IMR-90 (cell line): ENCODE data around the gene TANGO2. TPM values are rescaled to one million over a fixed set of nuclear protein-coding genes. Genes with fewer than 3 reads are reported as not detected.

ENCODE experiments used
- ATAC-seq: fragments of 200-7000 bp; cut with Tn5 transposase; 2 replicates; pipeline ENCODE4 v1.9.1; 2020; ENCODE audit warnings: low read depth, mild to moderate bottlenecking, moderate library complexity
- BruUV-seq: library from RNA; stranded (reverse); fragments of 400-500 nt; replicated peaks from 2 replicates; lab custom pipeline; 2021; lab: Mats Ljungman, UMichigan
- CTCF ChIA-PET: fragments of 300-600 bp; formaldehyde crosslinking; extraction: SDS; loops from one replicate; lab custom pipeline; 2021; ENCODE audit warnings: antibody characterized with exemption; lab: Yijun Ruan, JAX
- POLR2A ChIA-PET: fragments of 300-600 bp; sonication (Branson Sonifier 250); formaldehyde crosslinking; loops from one replicate; lab custom pipeline; 2022; ENCODE audit warnings: antibody characterized with exemption; ENCODE audit not compliant: unreplicated experiment; lab: Charles Lee
- DNase-seq: peaks from one replicate; pipeline ENCODE4 v3.0.0; 2013
- H2AFZ ChIP-seq: replicated peaks from 2 replicates; pipeline ENCODE3; 2013; ENCODE audit warnings: low read length, mild to moderate bottlenecking; ENCODE audit not compliant: poor library complexity
- H2AK5ac ChIP-seq: 2 replicates; pipeline ENCODE4 v1.6.1; 2013; ENCODE audit warnings: low read depth, low read length, inconsistent platforms
- H2AK9ac ChIP-seq: replicated peaks from 2 replicates; pipeline ENCODE3; 2013; ENCODE audit warnings: mild to moderate bottlenecking, low read depth, low read length, moderate library complexity; ENCODE audit not compliant: poor library complexity
- H2BK120ac ChIP-seq: 2 replicates; pipeline ENCODE4 v1.6.1; 2013; ENCODE audit warnings: low read depth, low read length, inconsistent platforms
- H2BK15ac ChIP-seq: 3 replicates; pipeline ENCODE4 v1.6.1; 2013; ENCODE audit warnings: low read depth, low read length, inconsistent platforms
- H2BK20ac ChIP-seq: 2 replicates; pipeline ENCODE4 v1.6.1; 2013; ENCODE audit warnings: low read depth, mild to moderate bottlenecking, inconsistent platforms, low read length, moderate library complexity
- H2BK5ac ChIP-seq: 2 replicates; pipeline ENCODE4 v1.6.1; 2013; ENCODE audit warnings: mild to moderate bottlenecking, low read depth, low read length, inconsistent platforms; ENCODE audit not compliant: poor library complexity, severe bottlenecking
- H3K14ac ChIP-seq: replicated peaks from 2 replicates; pipeline ENCODE4 v1.6.1; 2013; ENCODE audit warnings: low read depth, low read length, inconsistent platforms
- H3K18ac ChIP-seq: 2 replicates; pipeline ENCODE4 v1.6.1; 2013; ENCODE audit warnings: low read depth, low read length, control low read depth
- H3K23ac ChIP-seq: 2 replicates; pipeline ENCODE4 v1.6.1; 2013; ENCODE audit warnings: low read depth, low read length, inconsistent platforms
- H3K27ac ChIP-seq: 2 replicates; pipeline ENCODE4 v1.5.1; 2013; ENCODE audit warnings: mild to moderate bottlenecking, control low read depth, low read length; ENCODE audit not compliant: insufficient read depth
- H3K27me3 ChIP-seq: 2 replicates; pipeline ENCODE4 v1.6.1; 2013; ENCODE audit warnings: low read length; ENCODE audit not compliant: control insufficient read depth, insufficient read depth
- H3K36me3 ChIP-seq: 2 replicates; pipeline ENCODE4 v1.6.1; 2013; ENCODE audit warnings: low read length, mixed read lengths; ENCODE audit not compliant: control insufficient read depth, insufficient read depth
- H3K4ac ChIP-seq: 2 replicates; pipeline ENCODE4 v1.6.1; 2013; ENCODE audit warnings: low read depth, low read length, inconsistent platforms
- H3K4me1 ChIP-seq: 2 replicates; pipeline ENCODE4 v1.6.1; 2013; ENCODE audit warnings: low read length, mixed read lengths; ENCODE audit not compliant: control insufficient read depth, insufficient read depth
- H3K4me2 ChIP-seq: 2 replicates; pipeline ENCODE4 v1.6.1; 2013; ENCODE audit warnings: low read depth, mild to moderate bottlenecking, control low read depth, low read length, moderate library complexity
- H3K4me3 ChIP-seq: 2 replicates; pipeline ENCODE4 v1.5.1; 2013; ENCODE audit warnings: low read depth, mild to moderate bottlenecking, control low read depth, low read length, moderate library complexity; ENCODE audit not compliant: insufficient read depth
- H3K56ac ChIP-seq: 2 replicates; pipeline ENCODE4 v1.6.1; 2013; ENCODE audit warnings: low read length, inconsistent platforms; ENCODE audit not compliant: insufficient read depth; ENCODE audit errors: extremely low read depth
- H3K79me1 ChIP-seq, 2 experiments: 2 replicates each; pipeline ENCODE4 v1.6.1; 2013; ENCODE audit warnings: low read length in 2 of 2, inconsistent platforms in 1 of 2, low read depth in 1 of 2
- H3K9ac ChIP-seq: 2 replicates; pipeline ENCODE4 v1.6.1; 2013; ENCODE audit warnings: low read depth, low read length, control low read depth
- H3K9me1 ChIP-seq: 2 replicates; pipeline ENCODE4 v1.6.1; 2013; ENCODE audit warnings: low read length, inconsistent platforms; ENCODE audit not compliant: insufficient read depth
- H3K9me3 ChIP-seq: 2 replicates; pipeline ENCODE4 v1.6.1; 2013; ENCODE audit warnings: low read length; ENCODE audit not compliant: control insufficient read depth, insufficient read depth
- H4K20me1 ChIP-seq: 2 replicates; pipeline ENCODE4 v1.6.1; 2013; ENCODE audit warnings: low read length, inconsistent platforms; ENCODE audit not compliant: insufficient read depth
- H4K5ac ChIP-seq: 2 replicates; pipeline ENCODE4 v1.6.1; 2013; ENCODE audit warnings: mild to moderate bottlenecking, low read depth, low read length, control low read depth
- H4K8ac ChIP-seq, 2 experiments: 2 replicates each; pipeline ENCODE4 v1.6.1; 2013; ENCODE audit warnings: low read depth in 2 of 2, low read length in 2 of 2, control low read depth in 1 of 2, inconsistent platforms in 1 of 2
- H4K91ac ChIP-seq: 2 replicates; pipeline ENCODE4 v1.6.1; 2013; ENCODE audit warnings: low read depth, low read length, inconsistent platforms; ENCODE audit not compliant: insufficient read depth
- RCOR1 ChIP-seq: IDR thresholded peaks from 2 replicates; pipeline ENCODE4 v1.6.1; 2012; ENCODE audit warnings: mild to moderate bottlenecking, low read length, improper control_type of control experiment; ENCODE audit not compliant: insufficient replicate concordance
- WGBS, 2 experiments: methylation state at CpG; one replicate each; pipeline versions ENCODE4 v1.1.5 to v1.1.7; 2013; ENCODE audit warnings: missing lambda C conversion rate in 2 of 2; ENCODE audit not compliant: insufficient read length in 1 of 2; ENCODE audit errors: extremely low coverage in 2 of 2; 5-methylcytosine and 5-hydroxymethylcytosine counted together
- dilution Hi-C: fragments of 300-500 bp; cut with HindIII; formaldehyde crosslinking; loops from one replicate; pipeline ENCODE4 v1.14.3; 2018; ENCODE audit warnings: low sequenced_read_pairs; ENCODE audit not compliant: unreplicated experiment
- in situ Hi-C: fragments of 300-500 bp; cut with MboI; formaldehyde crosslinking; loops from 3 replicates; pipeline ENCODE4 v1.14.3; 2019; ENCODE audit warnings: low sequenced_read_pairs, inconsistent platforms, mixed read lengths
- intact Hi-C: fragments of 100-400 bp; cut with micrococcal nuclease; formaldehyde crosslinking; loops from 2 replicates; pipeline ENCODE4 v1.10.0; 2022
- polyA plus RNA-seq, 3 experiments: library from polyadenylated mRNA; depleted of rRNA; stranded (reverse); fragments of >200 nt; gene quantifications; 2 replicates each; pipeline ENCODE4 v1.2.3, GENCODE V29; 2012; ENCODE audit warnings: low replicate concordance in 1 of 3
- total RNA-seq: library from RNA; depleted of rRNA; stranded (reverse); fragments of >200 nt; gene quantifications from 2 replicates; pipeline ENCODE4 v1.2.3, GENCODE V29; 2012

The TANGO2 gene
- total and polyA plus RNA-seq, 2 of the 4 experiments (the other 2 are of a cell fraction), result 45.1 to 75.1 TPM

DNA sequence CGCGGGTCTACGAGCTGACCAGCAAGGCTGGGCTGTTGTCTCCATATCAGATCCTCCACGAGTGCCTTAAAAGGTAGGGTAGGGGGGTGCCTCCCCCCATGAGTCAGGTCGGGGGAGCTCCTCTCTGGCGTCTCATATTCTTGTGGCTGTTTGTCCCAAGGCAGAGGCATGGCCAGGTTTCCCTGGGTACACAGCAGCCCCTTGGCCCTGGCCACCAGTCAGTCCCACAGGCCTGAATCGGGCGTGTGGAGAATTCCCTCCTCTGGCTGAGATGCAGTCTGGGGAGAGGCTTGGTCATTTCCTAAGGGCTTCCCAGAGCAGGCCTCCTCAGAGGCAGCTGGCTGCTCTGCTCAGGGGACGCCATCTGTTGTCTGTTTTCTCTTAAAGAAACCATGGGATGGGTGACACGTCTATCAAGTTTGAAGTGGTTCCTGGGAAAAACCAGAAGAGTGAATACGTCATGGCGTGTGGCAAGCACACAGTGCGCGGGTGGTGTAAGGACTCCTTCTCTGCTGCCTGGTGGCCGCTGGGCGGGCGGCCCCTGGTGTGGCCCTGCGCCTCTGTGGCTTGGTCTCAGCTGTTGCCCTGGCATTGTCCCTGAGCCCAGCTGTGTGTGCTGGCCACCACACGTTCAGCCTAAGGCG is 85.4 kb downstream of the TANGO2 start:
- Histone ChIP-seq H2BK120ac (no peak overlapping the region), H3K79me1 (peaks cover 17 to 51% of the 10 kb centered on the region in 2 experiments), H4K20me1 (peaks cover 61% of the 10 kb centered on the region), H3K9ac (no peak overlapping the region), H2BK5ac (no peak overlapping the region), H2BK15ac (no peak overlapping the region), H3K9me3 (no peaks in the 10 kb centered on the region), H3K14ac (no peak overlapping the region), H4K8ac (no peak overlapping the region), H2AK5ac (no peak overlapping the region), H3K27me3 (no peaks in the 10 kb centered on the region), H3K56ac (no peak overlapping the region), H3K36me3 (peaks cover 76% of the 10 kb centered on the region), H3K27ac (no peak overlapping the region), H2AFZ (no peak overlapping the region), H3K4me1 (no peaks in the 10 kb centered on the region), H4K5ac (no peak overlapping the region), H4K91ac (no peak overlapping the region), H3K23ac (no peak overlapping the region), H2BK20ac (no peak overlapping the region), H2AK9ac (no peak overlapping the region), H3K4ac (no peak overlapping the region), H3K4me3 (no peak overlapping the region), H3K18ac (no peak overlapping the region), H3K9me1 (no peaks in the 10 kb centered on the region), H3K4me2 (no peak overlapping the region)
- in situ Hi-C loops, result no loop called here
- no peak for DNase-seq
- no TSS peak for BruUV-seq
- no peak for ATAC-seq
- TF ChIP-seq RCOR1, result no peak
- WGBS, 2 experiments, result 95% methylated on average over 6 of the region's 20 CpGs; no CpG with 5 or more reads in 1 of the 2 experiments
- dilution Hi-C loops, result no loop called here
- intact Hi-C loops, result no loop called here
- CTCF ChIA-PET, result no interaction called here
- POLR2A ChIA-PET, result no interaction called here
